Measurements from ENCODE around the gene EHD4.

EHD4 gene

DNA sequence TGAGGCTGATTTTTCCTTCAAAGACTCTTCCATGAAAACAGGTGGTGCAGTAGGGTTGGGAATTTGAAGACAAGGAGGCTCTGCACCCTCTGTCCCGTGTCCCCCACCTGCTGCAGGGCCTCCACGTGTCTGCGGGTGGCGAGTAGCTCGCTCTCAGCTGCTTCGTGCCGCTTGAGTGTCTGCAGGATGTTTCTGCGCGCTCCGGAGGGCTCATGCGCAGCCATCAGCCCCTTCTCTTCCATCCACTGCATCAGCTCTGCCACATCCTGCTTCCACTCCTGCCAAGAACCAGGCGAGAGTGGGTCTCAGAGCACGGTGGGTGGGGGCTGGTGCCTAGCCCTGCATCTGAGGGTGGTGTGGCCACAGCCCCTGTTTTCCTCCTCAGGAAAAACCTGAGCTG lies 96.3 kb downstream of the EHD4 start:
- DNase-seq, result no peak

DNA sequence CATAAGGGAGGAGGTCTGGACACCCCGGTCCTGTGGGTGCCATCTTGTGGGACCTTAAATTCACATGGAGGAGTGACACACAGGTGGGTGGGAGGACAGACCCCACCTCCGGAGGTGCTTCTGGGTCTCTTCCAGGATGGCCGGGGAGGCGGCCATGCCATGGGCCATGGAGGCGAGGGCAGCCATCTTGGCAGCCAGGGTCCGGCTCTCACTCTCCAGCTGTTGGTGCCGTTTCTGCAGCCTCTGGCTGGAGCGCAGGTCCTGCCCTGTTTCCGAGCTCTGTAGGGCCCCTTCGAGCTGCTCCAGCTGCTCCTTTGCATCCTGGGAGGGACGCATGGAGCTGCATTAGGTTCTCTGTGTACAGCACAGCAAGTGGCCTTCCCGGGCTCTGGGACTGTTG lies 97.6 kb downstream of the EHD4 start:
- DNase-seq, result no peak

DNA sequence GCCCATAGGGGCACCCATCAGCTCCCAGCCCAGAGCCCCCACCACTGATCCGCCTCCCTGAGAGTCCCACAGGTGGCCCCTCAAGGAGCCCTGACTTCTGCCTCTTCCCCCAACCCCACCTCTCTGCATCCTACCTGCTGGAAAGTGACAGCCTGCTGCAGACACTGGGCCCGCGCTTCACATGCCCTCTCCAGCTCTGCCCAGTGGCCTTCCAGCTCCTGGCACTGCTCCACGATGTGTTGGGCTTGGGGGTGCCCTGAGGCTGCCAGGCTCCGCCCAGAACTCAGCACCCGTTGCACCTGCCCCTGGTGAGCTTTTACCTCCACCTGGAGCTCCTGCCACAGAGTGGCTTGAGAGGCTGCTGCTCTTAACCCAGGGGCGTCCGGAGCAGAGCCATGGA lies 98.6 kb downstream of the EHD4 start:
- DNase-seq, result no peak

DNA sequence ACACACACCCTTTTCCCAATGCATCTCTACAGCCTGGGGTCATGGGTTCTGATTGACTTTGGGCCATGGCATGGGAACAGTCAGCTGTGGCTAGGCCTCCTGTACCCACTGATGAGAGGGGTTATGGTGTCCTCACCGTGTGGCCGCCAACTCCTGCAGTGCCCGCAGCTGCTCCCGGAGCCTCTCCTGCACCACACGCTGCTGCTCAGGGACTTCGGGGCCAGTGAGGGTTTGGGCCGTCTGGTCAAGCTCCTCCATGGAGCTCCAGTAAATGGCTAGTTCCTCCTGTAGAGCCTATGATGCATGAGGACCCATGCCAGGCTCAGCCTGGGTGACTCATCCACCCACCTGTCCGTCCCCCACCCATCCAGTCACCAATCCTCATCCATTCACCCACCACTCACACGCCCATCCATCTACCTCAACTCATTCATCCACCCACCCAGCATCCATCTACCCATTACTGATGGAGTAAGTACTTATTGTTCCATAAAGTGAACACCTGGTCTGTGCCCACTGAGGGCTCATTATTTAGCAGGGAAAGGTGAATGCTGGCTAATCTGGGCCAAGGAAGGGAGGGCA lies 100.1 kb downstream of the EHD4 start:
- DNase-seq, result no peak

DNA sequence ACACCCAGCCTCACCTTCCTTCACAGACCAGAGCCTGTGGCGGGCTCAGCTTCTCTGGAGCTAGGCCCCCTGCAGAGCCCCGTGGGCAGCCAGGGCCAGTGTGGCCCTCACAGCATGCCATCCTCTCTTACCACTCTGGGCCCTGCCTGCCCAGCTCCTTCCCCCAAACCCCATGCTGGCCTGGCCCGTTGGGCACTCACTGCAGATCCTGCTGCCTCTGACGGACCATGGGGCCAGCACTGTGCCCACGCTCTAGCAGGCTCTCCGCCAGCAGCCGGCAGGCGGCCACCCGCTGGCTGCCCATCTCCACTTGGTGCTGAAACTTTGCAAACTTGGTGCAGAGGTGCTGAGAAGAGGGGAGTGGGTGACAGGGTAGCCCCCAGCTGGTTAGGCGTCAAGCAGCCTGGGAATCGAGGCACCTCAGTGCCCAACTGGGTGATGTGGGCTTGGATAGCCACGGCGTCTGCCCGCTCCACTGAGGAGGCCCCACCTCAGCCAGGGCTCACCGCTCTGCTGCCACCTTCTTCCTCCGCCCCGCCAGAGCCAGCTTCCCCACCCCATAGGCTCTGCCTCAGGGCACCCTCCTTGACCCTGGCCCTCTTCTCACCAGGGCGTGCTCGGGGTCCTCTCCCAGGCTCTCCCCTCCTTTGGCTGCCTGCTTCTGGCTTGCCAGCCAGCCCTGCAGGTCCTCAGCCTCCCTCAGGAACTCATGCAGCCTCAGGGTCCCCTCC lies 101.0 kb downstream of the EHD4 start:
- no peak for DNase-seq

DNA sequence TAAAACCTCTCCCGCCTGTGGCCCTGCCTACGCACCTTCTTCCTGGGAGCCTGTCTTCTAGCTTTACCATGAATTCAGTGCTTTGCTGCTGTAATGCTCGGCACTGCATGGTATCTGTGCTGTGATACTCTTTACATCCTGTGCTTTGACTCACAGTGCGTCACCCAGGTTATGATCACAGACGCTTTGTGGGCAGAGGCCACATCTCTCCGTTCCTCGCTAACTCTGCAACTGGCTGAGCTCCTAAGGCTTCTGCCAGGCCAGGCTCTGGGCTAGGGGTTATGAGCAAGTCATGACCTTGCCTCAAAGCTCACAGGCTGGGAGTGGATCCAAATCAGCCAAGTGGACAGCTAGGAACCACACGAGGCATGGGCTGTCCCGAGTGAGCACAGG lies 101.7 kb downstream of the EHD4 start:
- no peak for DNase-seq

DNA sequence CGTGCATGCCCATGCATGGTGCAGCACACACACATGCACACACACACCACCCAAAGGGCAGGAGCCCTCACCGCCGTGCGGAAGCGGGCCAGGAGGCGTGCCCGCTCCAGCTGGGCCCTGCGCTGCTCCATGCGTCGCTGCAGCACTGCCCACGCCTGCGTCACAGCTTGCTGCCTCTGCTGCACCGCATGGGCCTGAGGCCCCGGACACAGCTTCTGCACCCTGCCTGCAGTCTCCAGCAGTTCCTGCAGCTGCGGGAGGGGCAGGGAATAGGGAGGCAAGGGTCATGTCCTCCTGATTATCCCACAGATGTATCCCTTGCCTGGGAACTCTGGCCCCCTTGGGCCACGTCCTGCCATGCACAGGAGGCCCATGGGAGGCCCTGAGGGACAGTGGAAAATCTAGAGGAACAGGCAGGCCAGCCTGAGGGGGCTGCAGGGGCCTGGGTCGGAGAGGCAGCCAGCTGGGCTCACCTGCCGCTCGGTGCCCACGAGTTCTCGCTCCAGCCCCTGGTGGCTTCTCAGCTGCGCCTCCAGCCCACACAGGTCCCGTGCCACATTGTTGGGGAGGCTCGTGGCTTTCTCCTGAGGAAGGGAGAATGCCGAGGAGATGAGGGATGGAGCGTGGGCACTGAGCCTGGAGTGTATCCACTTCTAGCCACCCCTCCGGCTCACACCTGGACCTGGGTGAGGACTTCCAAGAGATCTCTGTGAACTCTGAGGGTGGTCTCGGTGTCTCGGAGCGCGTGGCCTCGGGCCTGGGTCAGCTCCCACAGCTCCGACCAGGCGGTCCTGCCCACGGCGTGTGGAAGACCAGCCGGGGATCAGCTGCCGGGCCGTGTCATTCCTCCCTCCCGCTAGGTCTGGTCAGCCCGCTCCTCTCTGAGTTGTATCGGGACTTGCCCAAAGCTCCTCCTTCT lies 102.3 kb downstream of the EHD4 start:
- no peak for DNase-seq

DNA sequence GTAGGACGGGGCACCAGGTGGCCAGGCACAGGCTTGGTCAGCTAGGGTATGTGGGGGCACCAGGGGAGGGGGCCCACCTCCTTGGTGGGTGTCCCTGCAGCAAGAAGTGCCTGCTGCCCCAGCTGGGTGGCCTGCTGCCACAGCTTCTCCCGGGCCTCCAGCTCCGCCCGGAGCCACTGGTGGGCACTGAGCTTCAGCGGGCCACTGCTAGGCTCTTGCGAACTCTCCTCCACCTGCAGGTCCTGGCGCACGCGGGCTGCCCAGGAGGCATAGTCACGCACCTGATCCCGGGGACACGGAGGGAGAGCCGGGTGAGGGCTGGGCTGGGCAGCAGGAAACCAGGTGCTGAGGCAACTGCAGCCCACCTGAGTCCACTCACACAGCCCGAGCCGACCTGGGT lies 104.0 kb downstream of the EHD4 start:
- no peak for DNase-seq

DNA sequence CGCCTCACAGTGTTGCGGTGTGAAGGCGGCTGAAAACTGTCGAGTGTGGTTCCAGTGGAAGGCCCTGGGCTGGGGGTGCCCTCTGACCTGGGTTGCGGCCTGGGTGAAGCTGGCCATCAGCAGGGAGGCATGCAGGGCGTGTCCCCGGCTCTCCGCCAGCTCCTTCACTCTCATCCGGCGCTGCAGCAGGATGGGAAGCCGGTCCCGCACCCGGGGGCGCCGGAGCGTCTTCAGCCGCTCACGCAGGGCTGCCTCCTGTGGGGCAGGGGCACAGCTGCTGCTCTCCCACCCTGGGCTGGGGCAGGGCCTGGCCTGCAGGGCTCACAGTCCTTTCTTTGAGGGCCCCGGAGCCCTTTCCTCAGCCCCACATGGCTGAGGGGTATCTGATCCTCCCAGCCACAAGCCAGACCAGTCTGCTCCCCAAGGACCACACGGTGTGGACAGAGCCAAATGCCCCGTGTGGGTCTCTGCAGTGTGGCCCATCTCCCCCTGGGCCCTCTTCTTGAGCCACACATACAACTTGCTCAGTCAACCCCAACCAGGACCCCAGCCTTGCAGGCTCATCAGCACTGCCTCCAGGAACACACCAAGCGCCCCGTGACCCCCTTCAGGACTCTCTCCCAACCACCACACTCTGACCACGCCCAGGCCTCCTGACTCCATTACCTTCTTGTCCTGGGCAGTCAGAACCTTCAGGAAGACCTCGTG lies 105.3 kb downstream of the EHD4 start:
- no peak for DNase-seq

DNA sequence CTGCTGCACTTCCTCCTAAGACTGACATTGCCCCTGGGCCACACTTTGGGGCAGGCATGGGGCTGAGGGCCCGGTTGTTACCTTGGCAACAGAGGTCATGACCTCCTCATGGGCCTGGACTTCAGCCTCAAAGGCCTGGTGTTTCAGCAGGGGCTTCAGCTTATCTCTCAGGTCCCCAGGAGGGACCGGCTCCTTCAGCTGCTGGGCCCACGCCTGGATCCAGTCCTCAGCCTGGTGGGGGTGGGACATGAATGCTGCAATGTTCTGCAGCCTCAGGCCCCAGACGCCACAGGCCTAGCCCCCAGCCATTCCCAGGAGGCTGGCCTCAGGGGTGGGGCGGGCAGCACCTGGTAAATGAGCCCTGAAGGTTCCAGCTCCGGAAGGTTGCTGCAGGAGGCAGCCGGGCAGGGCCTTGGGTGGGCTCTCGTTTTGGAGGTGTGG lies 106.1 kb downstream of the EHD4 start:
- no peak for DNase-seq

DNA sequence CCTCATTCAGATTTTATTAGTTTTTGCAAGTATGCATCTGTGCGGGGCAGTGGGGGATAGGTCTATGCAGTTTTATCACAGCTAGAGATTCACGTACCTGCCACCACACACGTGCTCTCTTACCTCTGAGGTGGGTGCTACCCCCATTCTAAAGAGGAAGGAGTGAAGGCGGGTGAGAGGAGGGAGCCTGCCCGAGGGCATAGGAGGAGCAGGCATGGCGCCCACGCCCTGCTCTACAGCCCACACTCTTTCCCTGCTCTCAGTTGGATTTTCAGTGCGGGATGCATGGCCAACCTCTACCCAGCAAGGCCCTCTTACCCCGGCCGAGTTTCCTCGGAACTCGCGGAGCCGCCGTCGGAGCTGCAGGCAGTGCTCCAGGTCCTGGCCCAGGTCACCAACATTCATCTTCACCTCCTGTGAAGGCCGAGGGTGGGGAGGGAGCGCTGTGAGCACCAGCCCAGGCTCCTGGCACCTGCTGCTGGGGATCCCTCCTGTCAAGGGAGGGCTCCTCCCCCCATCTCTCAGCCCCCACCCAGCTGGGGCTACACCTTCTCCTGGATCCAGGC lies 106.8 kb downstream of the EHD4 start:
- DNase-seq, result no peak

DNA sequence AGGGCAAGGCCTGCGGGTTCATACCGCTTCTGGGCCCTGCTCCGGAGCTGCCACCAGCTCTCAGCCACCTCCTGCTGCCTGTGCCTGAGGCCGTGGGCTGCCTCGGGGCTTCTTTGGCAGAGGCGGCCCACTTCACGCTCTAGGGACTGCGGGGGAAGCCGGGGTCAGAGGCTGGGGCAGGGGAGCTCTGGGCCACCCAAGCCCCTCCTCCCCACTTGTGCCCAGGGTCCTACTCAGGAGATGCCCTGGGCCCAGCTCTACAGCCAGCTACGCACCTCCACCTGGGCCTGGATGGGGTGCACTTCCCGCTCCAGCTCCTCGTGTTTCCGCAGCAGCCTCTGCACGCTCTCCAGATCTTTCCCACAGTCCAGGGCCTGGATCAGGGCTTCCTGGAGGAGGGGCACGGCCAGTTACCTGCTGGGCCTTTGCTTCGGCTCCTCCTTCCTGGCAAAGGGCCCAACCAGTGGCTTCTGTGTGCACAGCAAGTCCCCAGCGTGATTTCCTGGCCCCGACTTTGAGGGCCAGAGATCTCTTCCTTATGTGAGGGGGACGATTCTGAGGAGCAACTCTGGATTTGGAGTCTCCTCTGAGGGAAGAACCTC lies 109.7 kb downstream of the EHD4 start:
- DNase-seq, result no peak

DNA sequence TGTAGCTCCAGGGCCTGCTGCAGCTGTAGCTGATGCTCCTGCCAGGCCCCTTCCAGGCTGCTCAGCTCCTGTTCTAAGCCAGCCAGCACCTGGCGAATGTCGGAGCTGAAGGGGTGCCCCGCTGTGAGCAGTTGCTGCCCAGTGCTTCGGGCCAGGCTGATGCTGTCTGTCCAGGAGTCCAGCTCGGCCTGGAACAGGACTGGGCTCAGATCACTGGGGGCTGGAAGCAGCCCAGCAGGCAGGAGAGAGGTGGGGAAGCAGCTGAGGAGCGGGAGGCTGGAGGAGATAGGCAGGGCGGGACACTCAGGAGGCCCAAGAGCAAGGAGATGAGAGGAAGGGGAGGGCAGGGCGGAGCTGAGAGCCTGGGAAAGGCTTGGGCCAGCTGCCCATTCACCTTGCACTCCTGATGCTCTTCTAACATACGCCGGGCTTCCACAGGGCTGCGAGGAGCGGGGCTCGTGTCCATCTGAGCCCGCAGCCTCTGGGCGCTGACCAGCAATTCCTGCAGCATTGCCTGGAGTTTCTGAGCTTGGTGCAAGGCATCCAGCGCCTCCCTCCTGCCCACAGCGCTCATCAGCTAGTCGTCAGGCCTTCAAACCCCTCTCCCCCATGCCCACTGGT lies 110.5 kb downstream of the EHD4 start:
- no peak for DNase-seq

DNA sequence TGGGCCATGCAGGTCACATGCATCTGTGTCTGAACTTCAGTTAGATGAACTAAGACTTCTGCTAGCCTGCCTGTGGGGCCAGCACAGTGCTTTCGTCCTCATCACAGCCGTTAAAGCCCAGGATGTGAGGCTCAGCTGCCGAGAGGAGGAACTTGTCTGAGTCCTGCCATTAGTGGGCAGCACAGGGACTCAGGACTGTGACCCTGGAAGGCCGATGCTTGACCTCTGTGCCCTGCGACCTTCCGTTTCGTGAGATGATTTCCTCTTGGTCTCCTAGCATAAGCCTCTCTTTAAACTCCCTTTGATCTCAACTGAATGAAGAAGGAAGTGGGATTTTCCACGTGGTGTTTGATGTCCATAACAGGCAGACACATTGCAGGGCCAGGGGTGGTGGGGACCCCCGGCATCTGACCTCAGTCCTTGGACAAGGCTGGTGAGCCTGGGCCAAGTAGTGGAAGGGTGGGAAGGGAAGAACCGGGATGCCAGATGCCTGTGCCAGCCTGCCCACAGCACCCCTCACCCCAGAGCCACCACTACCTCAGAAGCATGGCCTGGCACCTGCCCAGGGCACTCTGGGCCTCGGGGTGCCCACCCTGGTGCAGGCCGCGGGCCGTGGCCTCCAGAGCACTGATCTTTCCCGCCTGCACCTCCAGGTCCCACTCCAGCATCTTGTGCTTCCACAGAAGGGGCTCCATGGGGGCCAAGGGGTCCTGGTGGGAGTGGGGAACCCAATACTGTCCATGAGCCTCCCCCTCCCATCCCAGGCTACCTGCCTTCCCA lies 112.1 kb downstream of the EHD4 start:
- DNase-seq, result peak; percentile 21

DNA sequence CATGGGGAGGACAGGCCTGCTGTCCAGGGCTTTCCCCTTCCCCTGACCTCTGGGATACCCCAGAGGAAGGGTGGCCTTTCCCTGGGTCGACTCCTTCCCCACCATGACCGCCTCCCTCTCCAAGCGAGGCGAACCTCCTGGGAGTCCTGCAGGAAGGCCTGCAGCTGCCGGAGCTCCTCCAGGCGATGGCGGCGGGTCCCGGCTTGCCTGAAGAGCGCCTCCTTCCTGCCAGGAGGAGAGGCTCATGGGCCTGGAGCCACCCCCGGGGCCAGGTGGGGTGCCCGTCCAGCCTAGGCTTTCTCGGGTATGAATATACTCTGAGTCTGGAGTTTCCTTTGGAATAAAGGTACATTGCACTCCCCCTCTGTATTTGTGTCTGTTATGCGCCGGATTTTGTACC lies 113.6 kb downstream of the EHD4 start:
- no peak for DNase-seq

DNA sequence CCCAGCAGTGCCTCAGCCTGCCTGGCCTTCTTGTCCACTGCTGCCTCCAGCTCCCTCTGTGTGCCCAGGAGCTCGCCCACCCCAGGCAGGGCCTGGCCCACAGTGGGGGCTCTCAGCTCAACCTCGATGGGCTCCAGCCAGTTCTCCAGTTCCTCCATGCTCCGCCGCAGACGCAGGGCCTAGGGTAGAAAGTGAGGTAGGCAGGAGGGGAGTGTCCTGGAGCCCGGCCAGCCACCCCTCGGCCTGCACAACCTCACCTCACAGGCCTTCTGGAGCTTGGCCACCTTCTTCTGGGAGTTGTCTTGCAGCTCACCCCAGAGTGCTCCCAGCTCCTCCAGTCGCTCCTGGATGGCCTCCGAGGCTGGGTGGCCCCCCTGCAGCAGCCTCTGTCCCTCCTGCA lies 115.0 kb downstream of the EHD4 start:
- DNase-seq, result no peak

DNA sequence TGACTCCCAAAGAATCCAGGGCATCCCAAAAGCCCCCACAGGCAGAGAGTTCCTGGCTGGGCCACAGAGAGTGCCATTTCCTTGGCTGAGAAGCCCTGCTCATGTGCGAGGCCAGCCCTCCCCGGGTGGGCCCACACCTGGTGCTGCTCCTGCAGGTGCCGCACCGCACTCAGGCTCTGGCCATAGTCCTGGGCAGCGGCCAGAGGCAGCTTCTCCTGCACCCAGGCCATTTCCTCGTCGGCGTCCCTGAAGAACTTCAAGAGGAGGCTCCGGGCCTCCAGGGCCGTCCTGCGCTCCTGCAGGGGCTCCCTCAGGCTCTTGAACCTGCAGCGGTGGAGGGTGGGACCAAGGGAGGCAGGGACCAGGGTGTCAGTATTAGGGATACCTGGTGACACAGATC lies 115.6 kb downstream of the EHD4 start:
- no peak for DNase-seq

DNA sequence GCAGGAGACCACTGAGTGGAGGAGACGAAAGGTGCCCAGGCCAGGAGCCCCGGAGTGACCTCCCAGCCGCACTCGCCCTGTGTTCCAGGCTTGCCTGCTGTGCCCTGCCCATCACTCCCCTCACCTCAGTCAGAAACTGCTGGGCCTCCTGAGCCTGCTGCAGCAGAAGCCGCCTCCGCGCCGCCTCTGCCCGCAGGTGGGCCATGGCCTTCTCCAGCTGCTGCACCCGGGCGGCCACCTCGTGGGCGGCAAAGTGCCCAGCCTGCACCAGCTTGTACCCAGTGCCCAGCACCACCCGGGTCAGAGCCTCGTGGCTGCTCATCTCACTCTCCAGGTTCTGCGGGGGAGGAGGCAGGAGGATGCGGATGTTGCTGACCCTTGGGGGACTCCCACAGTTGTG lies 116.1 kb downstream of the EHD4 start:
- no peak for DNase-seq

DNA sequence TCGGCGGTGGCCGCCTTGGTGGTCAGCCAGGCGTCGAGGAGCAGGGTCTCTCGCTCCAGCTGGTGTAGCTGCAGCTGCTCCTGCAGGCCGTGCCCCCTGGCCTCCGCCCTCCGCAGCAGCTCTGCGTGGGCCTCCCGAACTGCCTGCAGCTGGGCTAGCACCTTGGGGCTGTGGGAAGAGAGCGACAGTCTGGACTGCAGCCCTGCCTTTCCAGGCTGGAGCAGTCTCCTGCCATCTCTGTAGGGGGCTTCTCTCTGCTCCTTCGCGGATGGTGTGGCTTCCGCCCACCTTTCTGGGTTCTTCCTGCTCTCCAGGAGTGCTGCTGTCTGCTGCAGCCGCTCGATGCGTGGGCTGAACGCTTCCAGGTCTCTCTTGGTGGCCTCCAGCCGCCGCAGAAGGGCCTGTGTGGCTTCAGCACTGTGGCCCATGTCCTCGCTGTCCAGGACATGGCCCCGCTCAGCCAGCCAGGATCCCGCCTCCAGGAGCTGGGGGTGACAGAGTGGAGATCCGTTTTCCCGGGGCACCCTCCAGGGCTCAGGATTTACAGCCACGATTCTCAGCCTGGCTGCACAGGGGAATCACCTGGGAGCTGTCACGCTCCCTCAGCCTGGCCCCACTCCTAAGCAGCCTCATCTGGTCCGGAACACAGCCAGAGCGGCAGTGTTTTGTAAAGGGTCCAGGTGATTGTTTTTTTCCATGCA lies 116.9 kb downstream of the EHD4 start:
- no peak for DNase-seq

DNA sequence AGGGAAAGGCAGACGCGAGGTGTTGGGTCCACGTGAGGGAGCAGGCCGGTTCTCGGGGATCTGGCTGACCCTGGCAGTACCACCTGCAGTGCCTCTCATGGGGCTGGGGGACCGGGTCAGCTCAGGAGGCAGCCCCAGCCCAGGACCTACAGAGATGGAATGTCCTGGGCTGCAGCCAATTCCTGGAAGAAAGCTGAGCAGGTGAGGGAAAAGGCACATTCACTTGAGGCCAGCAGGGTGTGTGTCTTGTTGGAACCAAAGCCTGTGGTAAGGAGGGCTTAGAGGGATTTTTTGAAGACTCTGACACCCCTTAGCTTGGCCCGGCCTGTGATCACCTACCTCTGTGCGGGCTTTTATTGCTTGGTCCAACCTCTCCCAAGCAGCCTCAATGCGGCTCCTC lies 117.9 kb downstream of the EHD4 start:
- DNase-seq, result no peak

DNA sequence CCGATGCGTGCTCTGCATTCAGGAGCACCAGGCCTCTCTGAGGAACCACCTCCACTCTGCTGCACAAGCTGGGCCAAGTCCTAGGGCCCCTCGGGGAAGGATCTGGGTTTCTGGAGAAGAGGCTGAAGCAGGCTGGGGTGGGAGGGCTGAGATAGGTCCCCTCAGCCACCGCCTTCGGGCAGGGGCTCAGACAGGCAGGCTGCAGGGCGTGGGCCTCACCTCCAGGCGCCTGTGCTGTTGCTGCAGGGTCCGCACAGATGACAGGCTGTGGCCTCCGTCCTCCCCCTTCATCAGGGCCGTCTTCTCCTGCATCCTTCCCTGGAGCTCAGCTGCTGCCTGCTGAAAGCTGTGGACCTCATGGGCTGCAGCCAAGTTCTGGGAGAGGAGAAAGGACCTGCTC lies 118.5 kb downstream of the EHD4 start:
- DNase-seq, result no peak

All from hematopoietic multipotent progenitor cell treated with erythropoietin and hydrocortisone succinate and interleukin-3 and kit ligand, for 6 days (in vitro differentiated cells).